Bronchial epithelial cell (primary cell): ENCODE measurements around the gene ZFYVE16. TPM values are rescaled to one million over a fixed set of nuclear protein-coding genes. Genes with fewer than 3 reads are reported as not detected.
"Not testable (repeated sequence)": the region's sequence is repeated elsewhere in the genome, so short reads cannot be mapped to it uniquely, and the experiment has no call there.

Experiments used
- DNase-seq: peaks from one replicate; pipeline ENCODE4 v3.0.0-alpha.2; 2010; ENCODE audit warnings: low read depth
- FAIRE-seq: peaks from 2 replicates; lab custom pipeline; 2011; peaks lifted over from hg19 to GRCh38; lab: Jason Lieb, UNC
- H3K27me3 ChIP-seq: 2 replicates; pipeline ENCODE4 v1.5.1; 2011; ENCODE audit warnings: low read length; ENCODE audit not compliant: control insufficient read depth, insufficient read depth
- H3K36me3 ChIP-seq: 2 replicates; pipeline ENCODE4 v1.5.1; 2011; ENCODE audit warnings: low read length; ENCODE audit not compliant: control insufficient read depth, insufficient read depth
- H3K4me3 ChIP-seq: 2 replicates; pipeline ENCODE4 v1.5.1; 2011; ENCODE audit warnings: mild to moderate bottlenecking, low read depth, low read length, control low read depth
- CTCF ChIP-seq: IDR thresholded peaks from 2 replicates; pipeline ENCODE4 v1.5.1; 2011; ENCODE audit warnings: mild to moderate bottlenecking, moderate library complexity, low read length, control low read depth, inconsistent platforms; ENCODE audit not compliant: insufficient read depth, severe bottlenecking
- total RNA-seq: library from RNA; depleted of rRNA; stranded (reverse); fragments of >200 nt; gene quantifications from 2 replicates; pipeline ENCODE4 v1.2.1, GENCODE V29; 2014

Gene ZFYVE16
- total RNA-seq, 1 donor from 2014 or later, result 16.8 TPM

- peak; percentile 38 for TF ChIP-seq CTCF
- peak within 1 kb of the TSS; percentile 73 for H3K4me3 ChIP-seq
- no peaks in the 10 kb centered on the region for H3K27me3 ChIP-seq
- FAIRE-seq (no peak), DNase-seq (peak; percentile 94)
- H3K36me3 ChIP-seq, result no peaks in the 10 kb centered on the region
Observed at GRCh38 chr5:80487829-80488721, 80.2 kb downstream of the ZFYVE16 start, which contains the start of gene FAM151B. FAM151B (plus strand) TSS chr5:80488100; CDS start chr5:80488124, 24 bp downstream.

GRCh38 chr5:80491296-80491695 lies 83.4 kb downstream of the ZFYVE16 start:
- Histone ChIP-seq H3K36me3 (no peaks in the 10 kb centered on the region), H3K4me3 (no peak overlapping the region), H3K27me3 (no peaks in the 10 kb centered on the region)
- DNase-seq (no peak), FAIRE-seq (no peak)
- no peak for TF ChIP-seq CTCF

- no peaks in the 10 kb centered on the region for H3K27me3 ChIP-seq
- H3K36me3 ChIP-seq, result no peaks in the 10 kb centered on the region
- no peak overlapping the region for H3K4me3 ChIP-seq
- no peak for FAIRE-seq
- no peak for TF ChIP-seq CTCF
- DNase-seq, result peak; percentile 10
Observed at GRCh38 chr5:80492741-80493140, 84.9 kb downstream of the ZFYVE16 start.

- not testable (repeated sequence) for H3K4me3 ChIP-seq, H3K27me3 ChIP-seq, FAIRE-seq, H3K36me3 ChIP-seq
- peak; percentile 75 for DNase-seq
Observed at GRCh38 chr5:80493443-80493842, 85.6 kb downstream of the ZFYVE16 start.

GRCh38 chr5:80495891-80496290 lies 88.0 kb downstream of the ZFYVE16 start:
- Histone ChIP-seq H3K36me3 (no peaks in the 10 kb centered on the region), H3K27me3 (no peaks in the 10 kb centered on the region), H3K4me3 (no peak overlapping the region)
- FAIRE-seq (no peak), DNase-seq (no peak)
- TF ChIP-seq CTCF, result no peak

- Histone ChIP-seq H3K27me3 (no peaks in the 10 kb centered on the region), H3K36me3 (no peaks in the 10 kb centered on the region), H3K4me3 (no peak overlapping the region)
- FAIRE-seq (no peak), DNase-seq (no peak)
- TF ChIP-seq CTCF, result no peak
Observed at GRCh38 chr5:80502800-80503199, 94.9 kb downstream of the ZFYVE16 start.
